Activated CD4-positive, CD25-positive, alpha-beta regulatory T cell treated with anti-CD3 and anti-CD28 coated beads, Interleukin-2, amount 50 U/mL, for 24 hours (primary cell): ENCODE data around the gene INSL3.
"Not testable (repeated sequence)": the region's sequence is repeated elsewhere in the genome, so short reads cannot be mapped to it uniquely, and the experiment has no call there.

Source experiments
- ATAC-seq, 2 donors: fragments of 150-1000 bp; cut with Tn5 transposase; one replicate each; pipeline ENCODE4 v1.10.0; 2021; ENCODE audit warnings: mild to moderate bottlenecking in 1 of 2, moderate library complexity in 1 of 2

Gene INSL3

DNA sequence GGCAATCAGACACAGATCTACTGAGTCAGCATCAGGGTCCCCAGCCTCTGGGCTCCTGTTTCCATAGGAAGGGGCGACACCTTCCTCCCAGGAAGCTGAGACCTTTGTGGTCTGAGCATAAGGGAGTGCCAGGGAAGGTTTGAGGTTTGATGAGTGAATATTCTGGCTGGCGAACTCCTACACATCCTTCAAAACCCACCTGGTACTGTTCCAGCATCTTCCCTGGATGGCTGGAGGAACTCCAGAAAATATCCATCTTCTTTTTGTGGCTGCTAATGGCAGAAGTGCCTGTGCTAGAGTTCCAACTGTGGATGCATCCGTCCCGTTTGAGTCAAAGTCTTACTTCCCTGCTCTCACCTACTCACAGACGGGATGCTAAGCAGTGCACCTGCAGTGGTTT, 9.2 kb downstream of the INSL3 start:
- no peak for ATAC-seq

DNA sequence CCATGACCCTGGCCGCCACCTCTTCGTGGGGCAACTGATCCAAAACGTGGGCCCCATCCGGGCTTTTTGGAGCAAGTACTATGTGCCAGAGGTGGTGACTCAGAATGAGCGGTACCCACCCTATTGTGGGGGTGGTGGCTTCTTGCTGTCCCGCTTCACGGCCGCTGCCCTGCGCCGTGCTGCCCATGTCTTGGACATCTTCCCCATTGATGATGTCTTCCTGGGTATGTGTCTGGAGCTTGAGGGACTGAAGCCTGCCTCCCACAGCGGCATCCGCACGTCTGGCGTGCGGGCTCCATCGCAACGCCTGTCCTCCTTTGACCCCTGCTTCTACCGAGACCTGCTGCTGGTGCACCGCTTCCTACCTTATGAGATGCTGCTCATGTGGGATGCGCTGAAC, 9.6 kb downstream of the INSL3 start:
- ATAC-seq: no peak

DNA sequence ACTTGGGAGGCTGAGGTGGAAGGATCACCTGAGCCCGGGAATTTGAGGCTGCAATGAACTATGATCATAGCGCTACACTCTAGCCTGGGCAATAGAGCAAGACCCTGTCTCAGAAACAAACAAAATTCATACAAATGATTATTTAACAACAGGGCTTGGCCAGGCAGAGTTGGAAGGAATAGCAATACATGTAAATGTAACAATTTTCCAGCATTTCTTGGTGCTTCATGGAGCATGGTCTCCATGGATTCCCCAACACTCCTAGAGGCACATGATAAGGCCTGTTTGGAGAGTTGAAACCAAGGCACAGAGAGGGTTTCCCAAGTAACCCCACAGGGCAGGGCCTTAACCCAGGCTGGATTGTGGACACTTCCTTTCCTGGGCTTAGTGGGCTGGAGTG, 10.2 kb downstream of the INSL3 start:
- no peak for ATAC-seq

DNA sequence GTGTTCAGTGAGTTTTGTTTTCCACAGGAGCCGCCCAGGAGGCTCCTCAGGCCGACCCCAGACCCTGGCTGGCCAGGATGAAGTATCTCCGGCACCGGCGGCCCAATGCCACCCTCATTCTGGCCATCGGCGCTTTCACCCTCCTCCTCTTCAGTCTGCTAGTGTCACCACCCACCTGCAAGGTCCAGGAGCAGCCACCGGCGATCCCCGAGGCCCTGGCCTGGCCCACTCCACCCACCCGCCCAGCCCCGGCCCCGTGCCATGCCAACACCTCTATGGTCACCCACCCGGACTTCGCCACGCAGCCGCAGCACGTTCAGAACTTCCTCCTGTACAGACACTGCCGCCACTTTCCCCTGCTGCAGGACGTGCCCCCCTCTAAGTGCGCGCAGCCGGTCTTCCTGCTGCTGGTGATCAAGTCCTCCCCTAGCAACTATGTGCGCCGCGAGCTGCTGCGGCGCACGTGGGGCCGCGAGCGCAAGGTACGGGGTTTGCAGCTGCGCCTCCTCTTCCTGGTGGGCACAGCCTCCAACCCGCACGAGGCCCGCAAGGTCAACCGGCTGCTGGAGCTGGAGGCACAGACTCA, 13.5 kb downstream of the INSL3 start:
- ATAC-seq: peak; percentile 38 to 56

DNA sequence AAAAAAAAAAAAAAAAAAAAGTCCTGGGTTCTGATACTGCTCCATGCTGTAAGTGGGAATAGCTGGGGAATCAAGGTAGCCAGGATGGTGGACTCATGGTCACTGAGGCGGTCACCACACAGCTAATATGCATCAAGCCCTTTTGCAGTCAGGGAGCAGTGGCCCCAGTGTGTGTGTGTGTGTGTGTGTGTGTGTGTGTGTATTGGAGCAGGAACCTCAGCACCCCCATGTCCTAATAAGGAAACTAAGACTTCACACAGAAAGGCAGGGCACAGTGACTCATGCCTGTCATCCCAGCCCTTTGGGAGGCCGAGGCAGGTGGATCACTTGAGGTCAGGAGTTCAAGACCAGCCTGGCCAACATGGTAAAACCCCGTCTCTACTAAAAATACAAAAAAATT, 14.4 kb downstream of the INSL3 start:
- no peak for ATAC-seq

DNA sequence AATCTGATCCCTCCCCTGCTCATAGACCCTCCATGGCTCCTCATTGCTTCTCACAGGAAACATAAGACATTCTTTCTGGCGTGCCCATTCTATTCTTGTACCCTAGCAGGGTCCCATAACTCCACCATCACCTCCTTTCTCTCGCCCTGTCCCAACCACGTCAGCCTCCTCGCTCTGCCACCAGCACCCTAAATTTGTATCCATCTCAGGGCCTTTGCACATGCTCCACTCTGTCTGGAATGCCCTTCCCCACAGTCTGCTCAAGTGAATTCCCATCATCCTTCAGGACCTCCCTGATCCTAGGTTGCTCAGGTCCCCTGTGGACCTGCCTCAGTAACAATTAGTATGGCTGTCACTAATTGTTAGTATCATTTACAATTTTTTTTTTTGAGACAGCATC, 15.9 kb downstream of the INSL3 start:
- no peak for ATAC-seq

DNA sequence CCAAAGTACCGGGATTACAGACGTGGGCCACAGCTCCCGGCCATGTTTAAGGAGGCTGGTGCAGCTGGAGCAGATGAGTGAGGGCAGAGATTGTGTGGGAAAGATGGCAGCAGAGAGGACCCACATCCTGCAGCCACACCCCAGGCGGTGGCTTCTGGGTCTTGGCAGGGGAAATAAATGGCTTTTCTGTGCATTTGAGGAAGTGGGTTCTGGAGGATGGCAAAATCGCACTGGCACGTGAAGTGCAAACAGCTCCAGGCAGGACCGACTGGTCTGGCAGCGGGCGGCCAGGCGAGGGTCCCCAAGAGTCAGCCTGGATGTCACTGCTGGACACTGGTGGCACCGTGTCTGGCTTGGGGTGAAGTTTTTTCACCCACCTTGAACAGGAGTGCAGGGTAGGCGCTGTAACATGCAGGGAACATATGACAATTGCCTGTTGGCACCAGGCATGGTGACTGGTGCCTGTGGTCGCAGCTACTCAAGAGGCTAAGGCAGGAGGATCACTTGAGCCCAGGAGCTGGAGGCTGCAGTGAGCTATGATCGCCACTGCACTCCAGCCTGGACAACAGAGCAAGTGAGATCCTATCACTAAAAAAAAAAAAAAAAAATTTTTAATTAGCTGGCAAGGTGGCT, 17.9 kb downstream of the INSL3 start:
- ATAC-seq: no peak

DNA sequence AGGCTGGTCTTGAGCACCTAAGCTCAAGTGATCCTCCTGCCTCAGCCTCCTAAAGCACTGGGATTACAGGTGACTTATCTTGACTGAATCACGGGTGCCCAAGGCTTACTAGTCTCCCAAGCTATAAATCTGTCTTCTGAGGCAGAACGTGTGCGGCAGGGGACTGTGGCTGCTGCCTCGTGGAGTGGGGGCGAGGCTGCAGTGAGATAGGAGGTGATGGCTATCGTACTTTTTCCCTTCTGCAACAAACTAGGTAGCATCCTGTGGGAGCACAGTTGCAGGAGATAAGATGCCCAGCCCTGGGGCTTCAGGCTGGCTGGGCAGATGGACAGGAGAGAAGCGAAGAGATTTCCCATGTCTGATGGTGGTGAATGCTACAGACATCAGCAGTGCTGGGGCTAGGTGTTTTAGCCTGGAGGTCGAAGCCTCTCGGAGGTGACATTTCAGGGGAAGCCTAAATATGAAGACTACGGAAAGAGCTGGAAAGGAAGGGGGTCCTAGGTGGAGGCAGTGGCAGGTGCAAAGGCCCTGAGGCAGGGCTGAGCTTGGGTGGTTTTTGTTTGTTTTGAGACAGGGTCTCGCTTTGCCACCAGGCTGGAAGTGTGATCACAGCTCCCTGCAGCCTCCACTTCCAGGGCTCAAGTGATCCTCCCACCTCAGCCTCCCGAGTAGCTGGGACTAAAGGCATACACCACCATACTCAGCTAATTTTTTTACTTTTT, 19.0 kb downstream of the INSL3 start:
- no peak for ATAC-seq

DNA sequence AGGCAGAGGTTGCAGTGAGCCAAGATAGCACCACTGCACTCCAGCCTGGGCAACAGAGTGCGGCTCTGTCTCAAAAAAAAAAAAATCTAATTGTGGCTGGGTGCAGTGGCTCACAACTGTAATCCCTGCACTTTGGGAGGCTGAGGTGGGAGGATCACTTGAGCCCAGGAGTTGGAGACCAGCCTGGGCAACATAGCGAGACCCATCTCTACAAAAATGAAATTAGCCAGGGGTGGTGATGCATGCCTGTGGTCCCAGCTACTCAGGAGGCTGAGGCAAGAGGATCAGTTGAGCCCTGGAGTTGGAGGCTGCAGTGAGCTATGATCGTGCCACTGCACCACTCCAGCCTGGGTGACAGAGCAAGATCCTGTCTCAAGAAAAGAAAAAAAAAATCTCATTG, 22.7 kb downstream of the INSL3 start:
- ATAC-seq: not testable (repeated sequence)

DNA sequence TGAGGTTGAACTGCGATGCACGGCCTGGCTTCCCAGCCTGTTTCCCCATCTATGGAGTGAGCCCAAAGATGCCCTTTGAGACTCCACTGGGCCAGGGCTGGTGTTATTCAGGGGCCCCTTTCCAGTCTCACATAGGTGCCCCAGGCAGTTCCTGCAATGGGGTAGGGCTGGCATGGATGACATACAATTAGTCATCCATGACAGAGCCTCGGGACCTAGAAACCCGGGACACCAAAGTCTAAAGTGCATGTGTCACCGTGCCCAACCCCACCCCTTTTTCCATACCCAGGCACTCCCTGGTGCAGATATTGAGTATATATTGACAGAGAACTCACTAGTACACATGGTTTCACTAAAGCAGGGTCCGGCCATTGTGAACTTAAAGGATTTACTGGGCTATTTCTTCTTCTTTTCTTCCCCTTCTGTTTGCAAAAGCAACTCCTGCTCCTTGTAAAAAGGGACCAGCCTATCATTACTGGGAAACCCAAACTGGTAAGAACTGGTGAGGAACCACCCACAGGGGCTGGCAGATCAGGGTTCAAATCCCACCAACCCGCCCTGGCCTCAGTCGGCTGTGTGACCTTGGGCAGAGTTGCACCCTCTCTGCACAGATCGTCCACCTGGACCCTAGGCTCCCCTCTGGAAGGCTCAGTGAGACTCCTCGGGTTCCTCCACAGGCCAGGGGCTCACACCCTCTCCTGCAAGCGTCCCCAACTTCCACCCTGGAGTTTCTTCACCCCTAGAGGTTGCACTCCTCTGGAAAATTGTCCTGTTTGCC, 23.7 kb downstream of the INSL3 start:
- ATAC-seq: peak; percentile 94

DNA sequence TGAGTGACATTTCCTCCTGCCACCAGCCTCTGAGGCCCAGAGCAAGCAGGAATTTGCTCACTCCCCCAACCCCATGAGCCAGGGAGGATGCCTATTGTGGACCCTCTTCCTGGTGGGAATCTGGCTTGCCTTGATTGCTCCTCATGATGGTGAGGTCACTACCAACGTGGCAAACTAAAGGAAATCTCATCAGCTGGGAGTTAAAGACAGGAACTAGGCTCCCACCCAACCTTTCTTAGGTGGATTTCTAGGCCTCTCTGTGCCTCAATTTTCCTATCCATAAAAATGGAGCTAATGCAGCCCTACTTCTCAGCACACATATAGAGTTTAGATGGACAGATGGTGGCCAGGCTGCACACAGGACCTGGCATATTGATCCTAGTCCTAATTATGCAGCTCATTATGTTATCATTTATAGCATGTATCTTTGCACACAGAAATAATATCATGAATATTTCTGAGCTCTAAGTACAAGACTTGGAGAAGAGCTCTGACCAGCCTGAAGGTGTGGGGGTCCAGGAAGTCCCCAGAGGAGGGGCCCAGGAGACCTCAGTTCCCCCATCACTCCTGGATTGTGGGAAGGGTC, 24.4 kb downstream of the INSL3 start:
- no peak for ATAC-seq

DNA sequence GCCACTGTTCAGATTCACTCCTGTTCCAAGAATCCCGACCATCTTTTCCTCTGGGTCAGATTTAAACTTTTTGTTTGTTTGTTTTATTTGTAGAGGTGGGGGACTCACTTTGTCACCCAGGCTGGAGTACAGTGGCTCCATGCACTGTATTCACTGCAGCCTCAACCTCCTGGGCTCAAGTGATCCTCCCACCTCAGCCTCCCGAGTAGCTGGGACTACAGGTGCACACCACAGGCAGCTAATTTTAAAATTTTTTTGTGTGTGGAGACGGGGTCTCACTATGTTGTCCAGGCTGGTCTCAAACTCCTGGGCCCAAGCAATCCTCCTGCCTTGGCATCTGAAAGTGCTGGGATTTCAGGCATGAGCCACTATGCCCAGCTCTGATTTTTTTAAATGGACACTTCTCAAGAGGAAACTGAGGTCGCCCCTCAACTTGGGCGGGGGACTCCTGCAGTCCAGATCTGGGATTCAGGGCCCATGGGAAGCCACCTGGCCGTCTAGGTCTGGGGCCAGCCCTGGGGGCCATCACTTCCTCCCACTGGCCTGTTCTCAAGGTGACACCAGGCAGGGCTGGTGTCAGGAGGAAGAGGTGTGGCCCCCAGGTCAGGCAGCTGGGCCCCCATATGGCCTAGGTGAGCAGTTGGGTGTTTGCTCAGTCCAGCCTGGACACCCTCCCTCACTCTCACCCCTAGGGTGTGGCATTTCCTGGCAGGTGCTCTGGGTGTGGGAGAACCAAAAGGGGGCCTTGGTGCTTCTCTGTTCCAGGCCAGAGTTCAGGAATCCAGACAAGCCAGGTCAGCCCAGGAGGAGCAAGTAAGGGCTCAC, 25.1 kb downstream of the INSL3 start:
- ATAC-seq: no peak

DNA sequence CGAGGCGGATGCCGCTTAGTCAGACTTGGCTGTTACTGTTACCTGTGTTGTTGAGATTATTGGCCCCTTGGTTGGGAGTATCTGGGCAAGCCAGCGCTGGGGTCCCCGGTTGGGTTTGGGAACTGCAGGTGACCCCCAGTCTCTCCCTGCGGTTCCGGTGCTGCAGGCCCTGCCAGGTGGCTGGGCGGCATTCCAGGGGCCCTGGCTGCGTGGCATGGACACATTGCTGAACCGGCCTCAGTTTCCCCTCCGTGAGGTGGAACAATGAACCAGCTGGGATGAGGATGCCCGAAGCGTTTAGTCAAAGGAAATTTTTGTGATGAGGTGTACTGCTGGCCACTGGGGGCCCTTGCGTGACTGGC, 25.8 kb downstream of the INSL3 start:
- ATAC-seq: no peak

DNA sequence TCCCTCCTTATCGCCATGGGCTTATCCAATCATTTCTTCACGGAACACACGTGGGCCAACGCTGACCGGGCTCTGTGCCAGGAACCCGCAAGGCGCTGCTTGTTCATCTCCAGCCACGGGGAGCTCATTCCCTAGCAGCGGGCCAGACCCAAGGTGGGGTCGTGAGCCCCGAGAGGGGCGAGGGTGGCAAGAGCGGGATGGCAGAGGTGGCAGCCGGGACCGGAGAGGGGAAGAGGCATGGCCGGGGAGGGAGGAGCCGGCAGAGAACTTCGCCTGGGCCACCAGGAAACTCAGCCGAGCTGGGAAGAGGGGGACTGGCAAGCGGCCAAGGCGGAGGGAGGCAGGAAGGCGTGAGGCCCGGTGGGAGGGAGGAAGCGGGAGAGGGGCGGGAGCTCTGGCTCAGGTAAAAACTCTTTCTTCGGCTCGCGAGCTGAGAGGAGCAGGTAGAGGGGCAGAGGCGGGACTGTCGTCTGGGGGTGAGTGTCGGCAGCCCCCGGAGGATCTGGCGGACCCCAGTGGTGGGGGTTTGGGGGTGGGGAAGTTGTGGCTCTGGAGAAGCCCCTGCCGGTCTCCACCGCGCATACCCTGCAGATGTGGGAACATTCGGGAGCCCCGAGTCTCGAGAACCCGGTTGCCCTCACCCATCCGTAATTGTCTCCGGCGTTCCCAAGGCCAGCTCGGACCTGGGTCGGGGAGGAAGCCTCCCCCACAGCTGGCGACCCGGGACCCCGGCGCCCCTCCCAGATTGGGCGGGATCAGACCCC, 26.4 kb downstream of the INSL3 start, which contains the start of gene B3GNT3:
B3GNT3 (plus strand) TSS at position 408 of the 764 bp plus-strand sequence. CDS start 12,670 bp downstream, outside the sequence.
- ATAC-seq: no peak

DNA sequence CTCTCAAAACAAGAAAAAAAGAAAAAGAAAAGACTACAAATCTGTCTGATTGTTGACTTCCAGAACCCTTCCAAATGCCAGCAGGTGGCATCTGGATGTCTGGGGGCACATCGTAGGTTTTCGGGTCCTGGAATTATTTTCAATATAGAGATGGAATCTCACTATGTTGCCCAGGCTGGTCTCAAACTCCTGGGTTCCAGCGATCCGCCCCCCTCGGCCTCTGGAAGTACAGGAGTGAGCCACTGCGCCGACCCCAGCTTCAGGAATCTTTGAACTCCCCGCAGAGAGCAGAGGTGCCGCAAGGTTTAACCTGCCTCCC, 26.9 kb downstream of the INSL3 start:
- no peak for ATAC-seq

DNA sequence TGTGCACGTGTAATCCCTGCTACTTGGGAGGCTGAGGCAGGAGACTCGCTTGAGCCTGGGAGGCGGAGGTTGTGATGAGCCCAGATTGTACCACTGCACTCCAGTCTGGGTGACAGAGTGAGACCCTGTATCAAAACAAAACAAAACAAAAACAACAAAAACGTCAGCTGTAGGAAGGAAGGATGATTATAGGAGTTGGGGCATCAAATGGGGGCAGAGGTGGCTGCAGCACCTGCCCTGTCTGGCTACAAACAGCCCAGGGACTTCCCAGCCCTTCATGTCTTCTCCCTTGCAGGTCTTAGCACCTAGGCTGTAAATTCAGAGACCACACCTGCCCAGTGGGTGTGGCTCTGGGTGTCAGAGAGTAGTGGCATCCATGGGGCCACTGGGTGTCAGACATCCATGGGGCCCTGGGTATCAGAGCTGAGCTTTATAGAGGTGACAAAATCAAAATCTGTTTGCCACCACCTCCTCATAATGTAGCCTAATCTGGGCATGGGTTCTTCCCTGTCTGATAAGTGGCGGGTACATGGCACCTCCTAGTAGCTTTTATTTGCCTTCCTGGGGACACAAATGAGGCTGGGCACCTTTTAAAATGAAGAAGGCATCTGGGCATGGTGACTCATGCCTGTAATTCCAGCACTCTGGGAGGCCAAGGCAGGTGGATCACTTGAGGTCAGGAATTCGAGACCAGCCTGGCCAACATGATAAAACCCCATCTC, 31.1 kb downstream of the INSL3 start:
- ATAC-seq: no peak

DNA sequence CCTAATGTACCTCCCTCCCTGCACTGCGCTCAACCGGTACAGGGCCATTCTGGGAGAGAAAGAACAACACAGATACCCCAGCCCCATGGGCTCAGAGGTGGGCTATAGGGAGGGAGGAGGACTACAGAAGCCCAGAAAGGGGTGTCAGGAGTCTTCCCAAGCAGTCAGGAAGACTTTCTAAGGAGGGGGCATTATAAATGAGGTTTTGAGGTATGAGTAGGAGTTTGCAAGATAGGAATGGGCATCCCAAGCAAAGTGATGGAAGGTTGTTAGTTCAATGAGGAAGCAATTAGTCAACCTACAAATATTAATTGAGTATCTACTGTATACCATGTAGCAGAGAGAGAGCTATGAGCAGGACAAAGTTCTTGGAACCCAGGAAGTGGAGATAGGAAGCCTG, 32.7 kb downstream of the INSL3 start:
- ATAC-seq: no peak

DNA sequence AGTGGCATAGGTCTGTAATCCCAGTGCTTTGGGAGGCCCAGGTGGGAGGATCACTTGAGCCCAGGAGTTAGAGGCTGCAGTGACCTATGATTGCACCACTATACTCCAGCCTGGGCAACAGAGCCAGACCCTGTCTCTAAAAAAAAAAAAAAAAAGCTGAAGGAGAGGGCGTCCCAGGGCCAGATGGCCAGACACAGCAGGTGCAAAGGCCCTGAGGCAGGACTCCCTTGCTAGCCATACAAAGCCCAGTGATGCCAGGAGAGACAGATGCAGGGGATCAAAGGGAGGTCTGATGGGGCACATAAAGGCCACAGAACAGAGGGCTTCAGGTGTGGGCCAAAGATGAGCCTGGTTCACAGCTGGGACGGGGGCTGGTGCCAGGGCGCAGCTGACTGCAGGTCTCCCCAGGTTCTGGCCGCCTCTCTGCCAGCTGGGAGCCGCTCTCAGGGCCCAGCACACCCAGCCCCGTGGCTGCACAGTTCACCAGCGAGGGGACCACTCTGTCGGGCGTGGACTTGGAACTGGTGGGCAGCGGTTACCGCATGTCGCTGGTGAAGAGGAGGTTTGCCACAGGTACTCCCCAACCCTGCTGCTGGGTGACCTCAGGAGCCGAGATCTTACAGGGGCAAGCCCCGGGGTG, 33.9 kb downstream of the INSL3 start:
- no peak for ATAC-seq

DNA sequence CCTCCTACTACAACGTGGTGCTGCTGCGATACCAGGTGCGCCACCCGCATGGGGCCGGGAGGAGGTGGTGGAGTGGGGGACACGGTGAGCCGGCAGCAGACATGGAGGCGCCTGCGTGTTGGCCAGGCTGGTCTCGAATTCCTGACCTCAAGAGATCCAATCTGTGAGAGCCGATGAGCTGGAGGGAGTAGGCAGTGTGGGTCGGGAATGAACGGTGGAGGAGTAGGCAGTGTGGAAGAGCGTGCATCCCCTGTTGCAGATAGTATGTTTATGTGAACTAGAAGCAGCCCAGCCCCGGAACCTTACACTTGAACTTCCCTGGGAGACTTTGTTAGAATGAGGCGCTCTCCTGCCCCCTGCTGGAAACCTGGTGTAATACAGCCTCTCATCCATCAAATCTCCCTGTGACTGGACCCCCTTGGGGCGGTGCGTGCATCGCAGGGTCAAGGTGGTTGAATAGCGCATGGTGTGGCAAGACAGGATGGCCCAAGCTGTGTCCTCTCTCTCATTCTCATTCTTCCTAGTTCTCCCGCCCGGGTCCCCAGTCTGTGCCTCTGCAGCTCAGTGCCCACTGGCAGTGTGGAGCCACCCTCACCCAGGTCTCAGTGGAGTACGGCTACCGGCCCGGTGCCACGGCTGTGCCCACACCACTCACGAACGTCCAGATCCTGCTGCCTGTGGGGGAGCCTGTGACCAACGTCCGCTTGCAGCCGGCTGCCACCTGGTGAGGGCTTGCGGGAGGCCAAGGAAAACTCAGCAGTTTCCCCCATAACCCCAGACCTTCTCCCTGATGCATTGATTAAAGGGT, 36.9 kb downstream of the INSL3 start:
- ATAC-seq: peak; percentile 55 to 56
